Calu3 (cell line): Measurements from ENCODE around the gene DCAF4. TPM values are rescaled to one million over a fixed set of nuclear protein-coding genes. Genes with fewer than 3 reads are reported as not detected.
A peak's percentile ranks its signal among the peaks of the same experiment; 100 is the strongest.

Experiments used
- BruUV-seq: library from RNA; stranded (reverse); fragments of 400-500 nt; replicated peaks from 2 replicates; lab custom pipeline; 2021; lab: Mats Ljungman, UMichigan
- CTCF ChIA-PET: fragments of 300-600 bp; sonication (Branson Sonifier 250); formaldehyde crosslinking; loops from one replicate; lab custom pipeline; 2022; ENCODE audit warnings: antibody characterized with exemption; lab: Charles Lee
- DNase-seq: peaks from one replicate; pipeline ENCODE4 v3.0.0; 2022
- H3K27ac Mint-ChIP-seq: one replicate; pipeline ENCODE4 v1.8.0; 2022; ENCODE audit warnings: mixed read lengths; ENCODE audit not compliant: unreplicated experiment
- H3K27me3 Mint-ChIP-seq: one replicate; pipeline ENCODE4 v1.8.0; 2022; ENCODE audit warnings: mixed read lengths; ENCODE audit not compliant: unreplicated experiment
- H3K36me3 Mint-ChIP-seq: one replicate; pipeline ENCODE4 v1.8.0; 2022; ENCODE audit warnings: mild to moderate bottlenecking, moderate library complexity, mixed read lengths; ENCODE audit not compliant: insufficient read depth, unreplicated experiment
- H3K4me1 Mint-ChIP-seq: one replicate; pipeline ENCODE4 v1.8.0; 2022; ENCODE audit warnings: mild to moderate bottlenecking, low read depth, mixed read lengths; ENCODE audit not compliant: unreplicated experiment
- H3K4me3 Mint-ChIP-seq: one replicate; pipeline ENCODE4 v1.8.0; 2022; ENCODE audit warnings: mild to moderate bottlenecking, low read depth, moderate library complexity, mixed read lengths; ENCODE audit not compliant: unreplicated experiment
- H3K9me3 Mint-ChIP-seq: one replicate; pipeline ENCODE4 v1.8.0; 2022; ENCODE audit warnings: low read depth, mixed read lengths; ENCODE audit not compliant: unreplicated experiment
- CTCF ChIP-seq: fragments of 200-600 bp; IDR thresholded peaks from one replicate; pipeline ENCODE4 v1.8.0; 2022; ENCODE audit warnings: antibody characterized with exemption; ENCODE audit not compliant: unreplicated experiment
- intact Hi-C: fragments of 100-400 bp; cut with micrococcal nuclease; formaldehyde crosslinking; loops from one replicate; pipeline ENCODE4 v1.10.0; 2022; ENCODE audit not compliant: unreplicated experiment
- total RNA-seq: library from RNA; stranded (reverse); gene quantifications from 2 replicates; pipeline ENCODE4 v1.2.3, GENCODE V29; 2022

DCAF4 gene
- total RNA-seq, 1 experiment from 2014 or later: 20.8 TPM

GRCh38 chr14:72962829-72963312, 36.6 kb downstream of the DCAF4 start:
- H3K4me3 Mint-ChIP-seq: no peak overlapping the region
- H3K9me3 Mint-ChIP-seq: no peaks in the 10 kb centered on the region
- peaks cover 33% of the 10 kb centered on the region for H3K4me1 Mint-ChIP-seq
- TF ChIP-seq CTCF: no peak
- H3K36me3 Mint-ChIP-seq: peaks cover 27% of the 10 kb centered on the region
- intact Hi-C loops: no loop called here
- H3K27me3 Mint-ChIP-seq: no peaks in the 10 kb centered on the region
- CTCF ChIA-PET: no interaction called here
- TSS peak; percentile 99 for BruUV-seq
- peak; percentile 65 for DNase-seq
- peak overlapping the region; percentile 88 for H3K27ac Mint-ChIP-seq

- Mint-ChIP-seq H3K27ac (no peak overlapping the region), H3K9me3 (no peaks in the 10 kb centered on the region), H3K4me1 (peaks cover 33% of the 10 kb centered on the region), H3K27me3 (no peaks in the 10 kb centered on the region), H3K36me3 (peaks cover 20% of the 10 kb centered on the region), H3K4me3 (no peak overlapping the region)
- intact Hi-C loops: no loop called here
- DNase-seq: no peak
- no TSS peak for BruUV-seq
- CTCF ChIA-PET: no interaction called here
- no peak for TF ChIP-seq CTCF
Measured at GRCh38 chr14:72965249-72965648, 39.0 kb downstream of the DCAF4 start.

- Mint-ChIP-seq H3K4me3 (no peak overlapping the region), H3K36me3 (peaks cover 12% of the 10 kb centered on the region), H3K27me3 (no peaks in the 10 kb centered on the region), H3K4me1 (peaks cover 29% of the 10 kb centered on the region), H3K9me3 (no peaks in the 10 kb centered on the region), H3K27ac (no peak overlapping the region)
- no peak for TF ChIP-seq CTCF
- no peak for DNase-seq
- CTCF ChIA-PET: no interaction called here
- BruUV-seq: no TSS peak
- intact Hi-C loops: no loop called here
Measured at GRCh38 chr14:72966038-72966437, 39.8 kb downstream of the DCAF4 start.

GRCh38 chr14:72968316-72968715, 42.1 kb downstream of the DCAF4 start:
- TF ChIP-seq CTCF: no peak
- Mint-ChIP-seq H3K27me3 (no peaks in the 10 kb centered on the region), H3K27ac (no peak overlapping the region), H3K36me3 (no peaks in the 10 kb centered on the region), H3K4me3 (no peak overlapping the region), H3K9me3 (no peaks in the 10 kb centered on the region), H3K4me1 (peaks cover 12% of the 10 kb centered on the region)
- CTCF ChIA-PET: no interaction called here
- intact Hi-C loops: no loop called here
- DNase-seq: no peak
- no TSS peak for BruUV-seq
